Vagina (tissue), 2 donors: ENCODE results near the gene TAS2R14.

ENCODE experiments used
- CTCF ChIP-seq, 3 experiments: fragments of 450-650 bp in 2 of 3; fragments of 200-600 bp in 1 of 3; sonication (generic) in 1 of 3; IDR thresholded peaks; one replicate each; pipeline ENCODE4 v1.5.1; 2017 to 2019; ENCODE audit warnings: antibody characterized with exemption in 3 of 3, mild to moderate bottlenecking in 2 of 3, moderate library complexity in 2 of 3
- POLR2A ChIP-seq, 2 donors: fragments of 450-650 bp; IDR thresholded peaks; one replicate each; pipeline ENCODE4 v1.6.1; 2017; ENCODE audit warnings: antibody characterized with exemption in 2 of 2, mild to moderate bottlenecking in 2 of 2, moderate library complexity in 2 of 2

- TF ChIP-seq CTCF (IDR thresholded peaks at IDR 0.05), result no peak
- TF ChIP-seq POLR2A (IDR thresholded peaks at IDR 0.05), result no peak
Observed at GRCh38 chr12:10928746-10929286, 10.2 kb downstream of the TAS2R14 start, which contains the start of gene PRH2.
